Vagina (tissue), 2 donors: ENCODE results near the gene MKRN2. TPM values are rescaled to one million over a fixed set of nuclear protein-coding genes. Genes with fewer than 3 reads are reported as not detected.
"Not testable (repeated sequence)": the region's sequence is repeated elsewhere in the genome, so short reads cannot be mapped to it uniquely, and the experiment has no call there.

Experiments used
- DNase-seq, 2 donors: peaks; one replicate each; pipeline ENCODE4 v3.0.0-alpha.2; 2017; ENCODE audit errors: extremely low spot score in 2 of 2
- H3K27ac ChIP-seq: fragments of 200-600 bp; sonication (generic); one replicate; pipeline ENCODE4 v1.5.1; 2019
- H3K27me3 ChIP-seq: fragments of 200-600 bp; sonication (generic); one replicate; pipeline ENCODE4 v1.5.1; 2019
- H3K36me3 ChIP-seq, 2 donors: fragments of 200-600 bp; sonication (generic); one replicate each; pipeline ENCODE4 v1.5.1; 2017 to 2019
- H3K4me1 ChIP-seq: fragments of 200-600 bp; sonication (generic); one replicate; pipeline ENCODE4 v1.5.1; 2019
- H3K4me3 ChIP-seq, 2 donors: fragments of 200-600 bp; sonication (generic); 1 replicate in 1 of 2; 2 replicates in 1 of 2; pipeline ENCODE4 v1.5.1; 2016 to 2019
- H3K9me3 ChIP-seq: fragments of 200-600 bp; sonication (generic); one replicate; pipeline ENCODE4 v1.5.1; 2019
- CTCF ChIP-seq, 3 experiments: fragments of 450-650 bp in 2 of 3; fragments of 200-600 bp in 1 of 3; sonication (generic) in 1 of 3; IDR thresholded peaks; one replicate each; pipeline ENCODE4 v1.5.1; 2017 to 2019; ENCODE audit warnings: antibody characterized with exemption in 3 of 3, mild to moderate bottlenecking in 2 of 3, moderate library complexity in 2 of 3
- POLR2A ChIP-seq, 2 donors: fragments of 450-650 bp; IDR thresholded peaks; one replicate each; pipeline ENCODE4 v1.6.1; 2017; ENCODE audit warnings: antibody characterized with exemption in 2 of 2, mild to moderate bottlenecking in 2 of 2, moderate library complexity in 2 of 2
- POLR2AphosphoS5 ChIP-seq, 2 donors: sonication (generic); formaldehyde crosslinking; IDR thresholded peaks; one replicate each; pipeline ENCODE4 v1.9.0; 2017; ENCODE audit warnings: antibody characterized with exemption in 2 of 2, mild to moderate bottlenecking in 2 of 2, low read depth in 1 of 2; ENCODE audit not compliant: insufficient read depth in 1 of 2
- intact Hi-C: fragments of 100-400 bp; cut with DNase I; formaldehyde crosslinking; loops from one replicate; pipeline ENCODE4 v1.15.1; 2023
- total RNA-seq: library from RNA; depleted of rRNA; stranded (reverse); fragments of >200 nt; gene quantifications from one replicate; pipeline ENCODE4 v1.2.3, GENCODE V29; 2016

MKRN2 gene
- total RNA-seq, 1 donor from 2014 or later = 28.5 TPM

GRCh38 chr3:12522721-12523120, 34.2 kb upstream of the MKRN2 start:
- Histone ChIP-seq H3K36me3 (peaks cover 0 to 5% of the 10 kb centered on the region in 2 donors), H3K27me3 (no peaks in the 10 kb centered on the region), H3K4me3 (no peak overlapping the region), H3K9me3 (no peaks in the 10 kb centered on the region), H3K4me1 (no peaks in the 10 kb centered on the region), H3K27ac (no peak overlapping the region)
- DNase-seq = no peak
- intact Hi-C loops = no loop called here
- TF ChIP-seq POLR2A (IDR thresholded peaks at IDR 0.05) (no peak), POLR2AphosphoS5 (IDR thresholded peaks at IDR 0.05; ENCODE audit: insufficient read depth in 1 of 2, low read depth in 1 of 2) (no peak), CTCF (IDR thresholded peaks at IDR 0.05) (no peak)

GRCh38 chr3:12527757-12528143, 29.1 kb upstream of the MKRN2 start:
- intact Hi-C loops = no loop called here
- no peak for TF ChIP-seq POLR2AphosphoS5 (IDR thresholded peaks at IDR 0.05; ENCODE audit: insufficient read depth in 1 of 2, low read depth in 1 of 2)
- TF ChIP-seq POLR2A (IDR thresholded peaks at IDR 0.05) = no peak
- TF ChIP-seq CTCF (IDR thresholded peaks at IDR 0.05) = no peak
- Histone ChIP-seq H3K9me3 (no peaks in the 10 kb centered on the region), H3K4me3 (no peak overlapping the region), H3K36me3 (peaks cover 0 to 32% of the 10 kb centered on the region in 2 donors), H3K27ac (no peak overlapping the region), H3K27me3 (no peaks in the 10 kb centered on the region), H3K4me1 (no peaks in the 10 kb centered on the region)
- DNase-seq = no peak

- Histone ChIP-seq H3K9me3 (no peaks in the 10 kb centered on the region), H3K27me3 (no peaks in the 10 kb centered on the region), H3K4me3 (no peak overlapping the region), H3K27ac (no peak overlapping the region), H3K4me1 (no peaks in the 10 kb centered on the region), H3K36me3 (peaks cover 0 to 32% of the 10 kb centered on the region in 2 donors)
- DNase-seq = no peak
- intact Hi-C loops = no loop called here
- TF ChIP-seq POLR2AphosphoS5 (IDR thresholded peaks at IDR 0.05; ENCODE audit: insufficient read depth in 1 of 2, low read depth in 1 of 2) = no peak
- no peak for TF ChIP-seq POLR2A (IDR thresholded peaks at IDR 0.05)
- no peak for TF ChIP-seq CTCF (IDR thresholded peaks at IDR 0.05)
These were observed 24.7 kb upstream of the MKRN2 start for GRCh38 chr3:12532182-12532581.

- Histone ChIP-seq H3K4me3 (no peak overlapping the region), H3K27ac (no peak overlapping the region), H3K36me3 (peaks cover 0 to 25% of the 10 kb centered on the region in 2 donors), H3K4me1 (no peaks in the 10 kb centered on the region), H3K27me3 (no peaks in the 10 kb centered on the region), H3K9me3 (no peaks in the 10 kb centered on the region)
- no peak for TF ChIP-seq CTCF (IDR thresholded peaks at IDR 0.05)
- no peak for TF ChIP-seq POLR2A (IDR thresholded peaks at IDR 0.05)
- no peak for TF ChIP-seq POLR2AphosphoS5 (IDR thresholded peaks at IDR 0.05; ENCODE audit: insufficient read depth in 1 of 2, low read depth in 1 of 2)
- intact Hi-C loops = no loop called here
- no peak for DNase-seq
These were observed 20.5 kb upstream of the MKRN2 start for GRCh38 chr3:12536423-12536822.

GRCh38 chr3:12541625-12542024, 15.3 kb upstream of the MKRN2 start:
- intact Hi-C loops = no loop called here
- Histone ChIP-seq H3K36me3 (peaks cover 0 to 7% of the 10 kb centered on the region in 2 donors), H3K27ac (no peak overlapping the region), H3K4me1 (no peaks in the 10 kb centered on the region), H3K4me3 (no peak overlapping the region), H3K27me3 (no peaks in the 10 kb centered on the region), H3K9me3 (no peaks in the 10 kb centered on the region)
- no peak for DNase-seq
- no peak for TF ChIP-seq CTCF (IDR thresholded peaks at IDR 0.05)
- no peak for TF ChIP-seq POLR2A (IDR thresholded peaks at IDR 0.05)
- TF ChIP-seq POLR2AphosphoS5 (IDR thresholded peaks at IDR 0.05; ENCODE audit: insufficient read depth in 1 of 2, low read depth in 1 of 2) = no peak

GRCh38 chr3:12543497-12543896, 13.4 kb upstream of the MKRN2 start:
- H3K4me3 ChIP-seq, H3K9me3 ChIP-seq, intact Hi-C loops, H3K4me1 ChIP-seq, DNase-seq, H3K27me3 ChIP-seq, H3K36me3 ChIP-seq, H3K27ac ChIP-seq: not testable (repeated sequence)
